ENCODE results near the gene SEC31B.
A peak's percentile ranks its signal among the peaks of the same experiment; 100 is the strongest.

SEC31B gene

DNA sequence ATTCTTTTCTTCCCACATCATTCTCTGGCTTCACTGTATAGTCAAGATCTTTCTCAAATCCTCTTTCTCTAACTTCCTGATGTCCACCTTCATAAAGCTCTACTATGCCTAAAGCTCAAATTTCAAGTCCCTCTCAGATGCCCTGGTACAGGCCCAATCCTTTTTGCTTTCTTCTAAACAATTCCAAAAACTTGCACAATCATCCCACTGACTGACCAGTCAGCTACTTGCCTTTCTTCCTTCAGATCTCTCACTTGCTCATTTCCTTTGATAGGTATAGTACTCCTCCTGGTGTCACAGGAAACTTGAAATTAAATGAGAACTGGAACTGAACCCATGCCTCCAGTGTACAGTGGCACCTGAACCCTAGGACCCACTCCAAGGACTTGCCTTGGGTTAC lies 18.2 kb downstream of the SEC31B start:
- no peak for DNase-seq (ENCODE audit: low spot score)

DNA sequence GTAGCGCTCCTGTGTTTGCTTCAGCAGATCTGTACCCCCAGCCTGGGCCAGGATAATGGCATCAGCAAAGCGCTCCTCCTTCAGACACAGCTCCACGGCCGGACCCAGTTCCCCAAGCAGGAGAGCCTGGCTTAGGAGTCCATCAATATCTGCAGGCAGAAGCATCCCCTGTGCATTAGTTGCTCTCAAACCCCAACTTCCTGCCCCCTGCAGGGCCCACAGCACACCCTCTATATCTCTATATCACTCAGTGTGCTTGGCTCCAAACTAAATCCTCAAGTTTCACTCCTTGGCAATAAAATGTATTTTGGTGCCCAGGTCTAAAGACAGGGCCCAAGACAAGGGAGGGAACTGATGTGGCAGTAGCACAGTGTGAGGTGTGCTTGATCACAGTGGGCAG lies 21.6 kb downstream of the SEC31B start:
- DNase-seq (ENCODE audit: low spot score) = no peak

DNA sequence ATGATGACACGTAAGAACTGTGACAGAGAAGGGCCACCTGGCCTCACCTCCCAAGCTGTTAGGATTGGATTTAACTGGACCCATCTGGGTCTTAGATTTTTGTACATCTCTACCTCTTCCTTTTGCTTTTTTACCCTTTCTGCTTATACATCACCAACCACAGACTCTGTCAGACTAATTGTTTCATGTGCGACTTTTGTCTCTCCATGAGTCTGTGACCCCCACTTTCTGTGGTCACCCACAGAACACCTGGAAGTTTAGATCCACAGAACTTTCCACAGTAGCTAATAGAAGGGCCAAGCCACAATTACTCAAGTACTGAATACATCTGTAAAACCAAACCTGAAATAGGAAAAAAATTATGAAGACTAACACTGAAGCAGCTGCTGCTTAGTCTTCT lies 23.1 kb downstream of the SEC31B start:
- no peak for DNase-seq (ENCODE audit: low spot score)

DNA sequence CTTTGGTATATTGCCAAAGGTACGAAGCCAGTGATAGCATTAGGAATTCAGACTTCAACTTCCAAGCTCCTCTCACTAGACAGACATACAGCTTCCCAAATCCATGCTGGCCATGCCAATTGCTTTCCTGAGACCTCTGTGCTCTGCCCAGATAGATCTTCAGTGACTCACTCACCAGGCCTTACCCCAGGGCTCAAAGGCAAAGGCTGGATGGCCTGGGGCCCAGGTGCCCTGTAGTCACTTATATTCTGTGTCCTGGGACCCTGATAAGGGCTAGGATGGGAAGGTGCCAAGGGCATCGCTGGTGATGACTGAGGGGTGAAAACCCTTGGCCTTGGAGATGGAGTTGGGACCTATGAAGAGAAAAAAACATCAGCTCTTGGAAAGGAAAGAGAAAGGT lies 29.1 kb downstream of the SEC31B start:
- DNase-seq (ENCODE audit: low spot score) = no peak

DNA sequence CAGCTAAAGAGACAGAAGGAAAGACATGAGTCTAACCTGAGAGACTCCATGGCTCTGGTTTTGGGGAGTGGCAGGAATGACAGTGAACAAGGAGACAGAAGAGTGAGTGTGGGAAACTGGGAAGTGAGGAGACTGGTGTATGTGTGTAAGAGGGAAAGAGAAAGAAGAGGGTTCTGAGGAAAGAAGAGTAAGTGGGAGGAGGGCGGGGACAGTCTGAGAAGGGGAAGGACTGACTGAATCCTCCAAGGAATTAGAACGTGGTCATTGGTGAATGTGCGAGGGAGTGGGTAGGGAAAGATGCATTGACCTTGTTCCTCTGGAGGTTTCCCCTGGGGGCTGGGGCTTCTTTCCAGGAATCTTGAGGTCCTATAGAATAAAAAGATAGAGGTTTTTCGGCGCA lies 30.3 kb downstream of the SEC31B start:
- DNase-seq (ENCODE audit: low spot score) = no peak

DNA sequence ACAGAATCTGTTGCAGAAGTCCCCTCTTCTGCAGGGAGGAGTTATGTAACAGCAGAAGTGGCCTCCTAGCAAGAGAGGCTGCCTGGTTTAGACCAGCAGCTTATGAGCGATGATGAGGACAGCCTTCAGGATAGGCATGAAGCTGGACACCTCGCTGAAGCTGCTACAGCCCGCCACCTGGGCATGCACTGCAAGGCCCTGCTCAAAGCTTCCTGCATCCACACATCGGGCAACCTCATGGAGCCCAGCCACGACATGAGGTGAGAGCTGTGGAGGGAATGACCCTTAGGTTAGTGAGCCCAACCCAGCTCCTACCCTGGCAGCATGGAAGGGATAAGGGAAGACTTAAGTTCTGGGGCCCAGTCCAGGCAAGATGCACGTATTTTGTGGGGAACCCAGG lies 32.1 kb downstream of the SEC31B start:
- DNase-seq (ENCODE audit: low spot score) = no peak

DNA sequence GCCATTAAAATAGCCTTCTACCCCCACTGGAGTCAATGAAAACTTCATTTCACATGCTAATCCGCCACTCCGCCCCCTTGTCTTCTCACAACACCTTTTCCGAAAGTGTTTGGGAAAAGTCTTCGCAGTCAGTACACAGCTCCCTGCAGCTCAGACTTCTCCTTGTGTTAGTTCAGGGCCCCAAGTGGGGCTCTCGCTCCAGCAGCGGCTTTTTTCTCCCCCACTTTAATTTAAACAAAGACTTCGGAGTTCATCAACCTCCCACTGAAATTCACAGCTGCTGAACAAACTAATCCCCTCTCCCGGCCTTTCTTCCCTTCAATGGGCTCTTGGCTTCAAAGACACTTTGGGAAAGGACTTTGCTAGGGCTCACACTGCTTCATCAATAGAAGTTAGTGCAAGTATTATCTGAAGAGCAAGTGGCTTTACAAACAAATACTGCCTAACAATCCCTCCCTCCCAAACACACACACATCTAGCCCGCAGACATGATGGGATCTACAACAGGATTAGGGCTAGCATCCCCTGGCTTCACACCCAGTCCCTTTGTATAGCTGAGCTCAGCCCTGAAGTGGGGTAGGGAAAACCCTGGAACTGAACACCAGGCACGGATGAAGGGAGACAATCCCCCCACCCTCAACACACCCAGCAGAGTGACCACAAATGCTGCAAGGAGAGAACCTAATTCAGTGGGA lies 33.7 kb downstream of the SEC31B start:
- DNase-seq (ENCODE audit: low spot score) = no peak

DNA sequence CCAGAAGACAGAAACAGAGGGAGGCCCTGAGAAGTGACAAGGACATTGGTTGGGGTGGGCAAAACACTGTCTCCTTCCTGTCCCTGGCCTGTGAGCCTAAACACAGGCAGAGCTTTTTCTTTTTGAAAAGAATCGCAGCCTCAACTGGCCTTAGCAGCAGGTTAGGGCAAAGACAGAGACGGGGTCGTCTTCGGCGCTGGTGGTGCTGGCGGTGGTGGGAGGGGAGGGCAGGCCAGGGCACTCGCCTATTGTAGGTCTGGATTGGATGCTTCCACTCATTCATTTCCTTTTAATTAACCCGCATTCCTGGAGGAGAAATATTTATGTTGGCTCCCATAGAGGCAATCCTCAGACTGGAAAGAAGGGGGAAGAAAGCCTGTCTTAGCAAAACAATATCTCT lies 34.3 kb downstream of the SEC31B start:
- DNase-seq (ENCODE audit: low spot score) = no peak

DNA sequence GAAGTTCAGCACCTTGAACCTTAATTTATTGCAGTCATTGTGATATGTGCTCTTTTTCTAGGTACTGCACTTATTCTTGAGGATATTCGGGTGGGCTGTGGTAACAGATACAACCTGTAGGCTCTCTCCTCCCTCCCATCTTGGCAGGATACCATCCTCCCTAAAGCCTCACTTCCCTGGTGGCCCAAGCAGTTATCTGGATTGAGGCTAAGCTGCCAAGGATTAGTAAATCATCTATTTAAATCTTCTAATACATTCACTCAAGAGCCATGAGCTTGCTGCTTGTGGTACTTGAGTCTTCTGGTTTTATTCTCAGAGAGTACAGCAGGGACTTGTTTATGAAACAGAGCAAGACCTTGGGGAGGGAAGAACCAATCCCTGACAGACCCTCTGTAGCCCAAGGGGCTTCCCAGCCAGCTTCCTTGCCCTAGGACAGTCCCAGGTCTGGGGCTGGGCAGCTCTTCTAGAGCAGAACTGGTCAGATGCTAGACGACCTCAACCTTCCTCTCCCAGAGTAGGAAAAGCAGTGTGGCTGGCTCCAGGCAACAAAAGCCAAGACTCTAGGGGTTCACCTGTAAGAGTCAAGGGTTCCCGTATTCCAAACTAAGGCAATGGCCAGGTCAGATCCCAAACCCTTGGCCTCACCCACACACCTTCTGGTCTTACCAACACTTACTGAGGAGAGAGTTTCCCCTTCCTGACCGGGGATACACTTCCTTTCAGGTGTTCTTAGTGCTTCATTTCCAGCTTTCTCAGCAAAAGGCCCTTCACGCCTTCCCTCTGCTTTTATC lies 35.6 kb downstream of the SEC31B start:
- DNase-seq (ENCODE audit: low spot score) = no peak

DNA sequence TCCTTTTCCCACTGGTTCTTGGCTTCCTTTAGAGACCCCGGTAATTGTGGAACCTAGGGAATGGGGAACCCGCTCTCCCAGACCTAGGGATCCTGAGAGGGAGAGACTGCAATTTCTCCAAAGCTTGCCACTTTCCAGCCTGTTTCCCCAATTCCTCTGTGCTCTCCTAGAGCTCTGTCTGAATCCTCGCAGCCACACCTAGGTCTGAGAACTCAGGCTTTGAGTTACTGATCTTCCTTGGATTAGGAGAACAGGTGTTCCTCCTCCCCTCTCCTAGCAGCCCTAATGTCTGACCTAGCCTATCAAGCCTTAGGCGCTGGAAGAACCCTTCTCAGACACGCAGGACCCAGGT lies 36.9 kb downstream of the SEC31B start:
- no peak for DNase-seq (ENCODE audit: low spot score)

DNA sequence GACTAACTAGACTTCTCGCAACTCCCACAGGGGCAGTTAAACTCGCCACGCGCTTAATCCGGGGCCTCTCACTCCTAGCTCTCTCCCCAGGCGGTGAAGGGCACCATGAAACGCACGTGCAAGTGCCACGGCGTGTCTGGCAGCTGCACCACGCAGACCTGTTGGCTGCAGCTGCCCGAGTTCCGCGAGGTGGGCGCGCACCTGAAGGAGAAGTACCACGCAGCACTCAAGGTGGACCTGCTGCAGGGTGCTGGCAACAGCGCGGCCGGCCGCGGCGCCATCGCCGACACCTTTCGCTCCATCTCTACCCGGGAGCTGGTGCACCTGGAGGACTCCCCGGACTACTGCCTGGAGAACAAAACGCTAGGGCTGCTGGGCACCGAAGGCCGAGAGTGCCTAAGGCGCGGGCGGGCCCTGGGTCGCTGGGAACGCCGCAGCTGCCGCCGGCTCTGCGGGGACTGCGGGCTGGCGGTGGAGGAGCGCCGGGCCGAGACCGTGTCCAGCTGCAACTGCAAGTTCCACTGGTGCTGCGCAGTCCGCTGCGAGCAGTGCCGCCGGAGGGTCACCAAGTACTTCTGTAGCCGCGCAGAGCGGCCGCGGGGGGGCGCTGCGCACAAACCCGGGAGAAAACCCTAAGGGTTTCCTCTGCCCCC lies 37.4 kb downstream of the SEC31B start:
- peak; percentile 65 for DNase-seq (ENCODE audit: low spot score)

DNA sequence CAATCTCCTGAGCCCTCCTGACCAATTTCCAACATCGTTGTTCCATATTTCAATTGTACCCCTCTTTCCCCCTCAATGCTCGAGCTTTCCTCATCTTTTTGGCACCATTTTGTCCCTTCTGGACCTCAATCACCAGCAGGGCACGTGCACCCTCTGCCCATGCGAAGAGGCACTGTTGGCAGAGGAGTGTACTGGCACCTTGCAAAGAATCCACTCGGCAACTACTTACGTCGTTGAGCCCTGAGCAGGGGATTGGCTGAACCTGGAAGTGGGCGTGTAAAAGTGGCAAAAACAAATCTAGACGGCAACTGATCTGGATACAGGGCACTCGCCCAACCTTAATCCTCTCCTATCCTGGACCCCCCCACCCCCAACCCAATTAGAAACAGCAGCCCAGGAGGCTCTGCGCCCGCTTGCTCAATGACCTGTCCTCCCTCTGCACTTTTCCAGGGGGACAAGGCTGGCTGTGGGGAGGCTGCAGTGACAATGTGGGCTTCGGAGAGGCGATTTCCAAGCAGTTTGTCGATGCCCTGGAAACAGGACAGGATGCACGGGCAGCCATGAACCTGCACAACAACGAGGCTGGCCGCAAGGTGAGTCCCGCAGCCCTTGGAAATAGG lies 38.1 kb downstream of the SEC31B start:
- peak; percentile 95 for DNase-seq (ENCODE audit: low spot score)

DNA sequence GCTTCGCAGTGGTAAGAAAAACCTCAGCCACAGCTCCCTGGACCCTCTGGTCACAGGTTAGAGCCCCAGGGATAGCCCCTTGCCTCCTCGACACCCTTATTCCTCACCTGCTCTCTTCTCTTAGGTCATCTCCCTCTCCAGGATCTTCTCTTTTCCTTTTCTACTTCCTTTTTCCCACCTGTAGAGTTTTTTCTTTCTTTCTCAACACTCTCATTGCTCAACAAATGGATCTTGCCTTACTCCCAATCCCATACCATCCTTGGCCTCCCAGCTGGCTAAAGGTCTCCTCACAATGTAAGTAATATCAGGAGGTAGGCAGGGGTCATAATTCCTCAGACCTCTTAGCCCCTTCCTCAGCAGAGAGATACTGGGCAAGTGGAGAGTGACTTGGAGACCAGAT lies 39.7 kb downstream of the SEC31B start:
- DNase-seq (ENCODE audit: low spot score) = no peak

DNA sequence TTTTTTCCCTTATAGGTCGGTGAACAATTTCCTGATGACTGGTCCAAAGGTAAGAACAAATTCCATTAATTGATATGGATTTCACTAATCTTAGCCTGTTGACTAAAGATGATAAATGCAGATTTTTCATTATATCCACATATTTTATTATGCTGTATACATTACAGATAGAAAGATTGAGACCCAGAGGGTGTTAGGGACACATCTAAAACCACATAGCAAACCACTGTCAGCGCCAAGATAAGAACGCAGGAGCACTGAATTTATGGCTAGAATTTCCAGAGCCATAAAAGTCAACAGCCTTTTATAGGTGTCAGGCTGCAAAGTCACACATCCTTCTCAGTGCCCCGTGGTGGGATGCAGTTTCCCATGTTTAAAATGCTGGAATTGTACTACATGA lies 40.6 kb downstream of the SEC31B start:
- no peak for DNase-seq (ENCODE audit: low spot score)

DNA sequence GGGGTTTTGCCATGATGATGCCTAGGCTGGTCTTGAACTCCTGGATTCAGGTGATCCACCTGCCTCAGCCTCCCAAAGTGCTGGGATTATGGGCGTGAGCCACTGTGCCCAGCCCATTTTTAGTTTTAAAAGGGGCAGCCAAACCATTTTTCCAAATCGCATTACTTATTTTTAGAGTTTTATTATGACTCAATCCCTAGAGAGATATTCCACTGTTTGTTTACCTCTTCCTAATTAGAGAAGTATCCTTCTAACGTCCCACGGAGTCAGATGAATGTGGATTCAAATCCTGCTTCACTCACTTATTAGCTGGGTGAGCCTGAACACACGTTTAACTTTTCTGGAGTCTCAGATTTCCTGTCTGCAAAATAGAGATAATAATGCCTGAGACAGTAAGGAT lies 41.7 kb downstream of the SEC31B start:
- DNase-seq (ENCODE audit: low spot score) = no peak

DNA sequence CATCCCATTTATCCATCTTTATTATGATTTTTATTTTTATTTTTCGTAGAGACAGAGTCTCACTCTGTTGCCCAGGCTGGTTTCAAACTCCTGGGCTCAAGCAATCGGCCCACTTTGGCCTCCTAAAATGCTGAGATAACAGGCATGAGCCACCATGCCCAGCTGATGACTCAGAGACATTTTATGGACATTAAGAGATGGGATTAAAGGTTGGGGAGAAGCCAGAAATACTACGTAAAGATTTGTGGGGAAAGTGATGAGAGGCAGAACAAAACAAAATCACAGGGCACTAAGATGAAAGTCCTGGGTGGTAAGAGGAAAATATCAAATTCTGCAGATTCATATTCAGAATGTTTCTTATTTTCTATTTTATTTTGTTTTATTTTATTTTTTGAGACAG lies 49.3 kb downstream of the SEC31B start:
- no peak for DNase-seq (ENCODE audit: low spot score)

DNA sequence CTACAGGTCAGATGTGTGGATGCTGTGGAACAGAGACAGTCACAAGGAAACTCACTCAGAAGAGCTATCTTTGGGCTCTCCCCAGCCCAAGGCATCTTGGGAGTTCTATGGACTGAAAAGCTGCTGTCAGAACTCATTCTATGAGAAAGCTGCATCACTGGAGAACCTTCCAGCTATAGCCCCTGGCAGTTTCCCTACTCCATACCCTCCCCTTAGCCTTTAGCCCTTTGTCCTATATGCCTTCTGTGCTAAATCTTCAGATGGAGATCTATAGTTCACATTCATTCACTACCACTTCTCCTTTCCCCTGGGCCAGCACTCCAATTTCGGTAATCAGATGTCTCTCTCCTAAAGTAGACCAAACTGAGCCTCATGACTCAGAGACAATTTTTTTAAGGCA lies 49.9 kb downstream of the SEC31B start:
- DNase-seq (ENCODE audit: low spot score) = no peak

DNA sequence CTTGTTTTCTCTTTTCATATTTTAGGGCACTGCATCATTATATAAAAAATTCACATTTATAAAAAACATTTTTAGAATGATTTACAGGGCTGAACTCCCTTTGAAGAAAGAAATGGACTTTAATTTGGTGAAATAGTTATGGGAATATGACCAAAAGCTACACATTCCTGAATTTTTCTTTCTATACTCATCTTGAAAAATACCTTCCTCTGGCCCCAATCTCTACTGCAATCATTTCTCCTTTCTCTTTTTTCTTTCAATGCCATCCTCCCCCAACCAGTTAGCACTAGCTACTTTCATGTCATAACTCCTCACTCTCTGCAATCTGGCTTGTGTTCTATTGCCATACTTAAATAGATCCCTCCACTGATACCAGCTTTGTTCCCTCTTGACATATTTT lies 50.7 kb downstream of the SEC31B start:
- no peak for DNase-seq (ENCODE audit: low spot score)

DNA sequence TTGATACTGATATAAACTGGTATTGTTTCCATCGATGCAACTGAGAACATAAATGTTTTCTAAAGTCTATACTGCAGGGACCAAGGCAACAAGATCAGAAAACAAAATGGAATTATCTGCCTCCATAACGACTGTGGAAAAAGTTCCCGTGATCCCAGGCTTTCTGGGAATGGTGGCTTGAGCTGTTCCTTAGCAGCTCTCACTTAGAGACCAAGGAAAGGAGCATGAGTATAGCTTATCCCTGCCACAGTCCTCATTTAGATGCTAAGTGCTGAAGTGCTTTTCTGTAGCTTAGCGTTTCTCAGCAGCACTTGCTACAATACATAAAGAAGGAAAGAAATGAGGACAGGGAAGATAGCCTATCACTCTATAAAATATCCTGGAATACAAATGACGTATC lies 51.3 kb downstream of the SEC31B start:
- DNase-seq (ENCODE audit: low spot score) = no peak

DNA sequence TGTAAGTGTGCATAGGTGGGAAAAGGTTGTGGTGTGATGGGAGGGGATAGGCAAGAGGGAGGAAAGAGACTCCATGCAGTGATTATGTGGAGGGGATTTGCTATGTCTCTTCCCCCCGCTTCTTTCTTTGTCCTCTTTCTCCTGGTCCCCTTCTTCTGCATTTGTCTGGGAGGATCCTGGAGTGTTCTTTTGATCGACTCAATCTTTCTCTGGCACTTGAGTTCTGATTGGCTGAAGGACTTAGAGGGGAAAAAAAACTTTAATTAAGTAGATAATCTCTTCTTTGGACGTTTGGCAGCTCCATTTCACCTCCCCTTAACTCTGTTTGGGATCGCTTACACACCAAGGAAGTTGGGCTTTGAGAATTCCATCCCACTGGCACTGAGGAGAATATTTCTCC lies 57.0 kb downstream of the SEC31B start, which contains the start of gene WNT8B:
Gene WNT8B (plus strand): TSS at position 301 of the 400 bp plus-strand sequence. CDS start 160 bp downstream, outside the sequence.
- no peak for DNase-seq (ENCODE audit: low spot score)

DNA sequence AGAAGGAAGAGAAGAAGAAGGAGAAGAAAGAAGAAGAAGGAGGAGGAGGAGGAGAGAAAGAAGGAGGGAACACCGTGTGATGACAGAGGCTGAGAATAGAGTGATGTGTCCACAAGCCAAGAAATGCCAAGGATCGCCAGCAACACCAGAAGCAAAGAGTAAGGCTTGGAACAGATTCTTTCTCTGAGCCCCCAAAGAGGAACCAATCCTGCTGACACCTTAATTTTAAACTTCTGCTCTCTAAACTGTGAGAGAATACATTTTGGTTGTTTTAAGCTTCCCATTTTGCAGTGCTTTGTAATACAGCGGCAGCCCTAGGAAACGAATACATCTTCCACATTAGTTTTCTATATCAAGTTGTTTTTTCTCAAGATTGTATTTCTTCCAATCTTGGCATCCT lies 70.7 kb downstream of the SEC31B start:
- DNase-seq (ENCODE audit: low spot score) = no peak

DNA sequence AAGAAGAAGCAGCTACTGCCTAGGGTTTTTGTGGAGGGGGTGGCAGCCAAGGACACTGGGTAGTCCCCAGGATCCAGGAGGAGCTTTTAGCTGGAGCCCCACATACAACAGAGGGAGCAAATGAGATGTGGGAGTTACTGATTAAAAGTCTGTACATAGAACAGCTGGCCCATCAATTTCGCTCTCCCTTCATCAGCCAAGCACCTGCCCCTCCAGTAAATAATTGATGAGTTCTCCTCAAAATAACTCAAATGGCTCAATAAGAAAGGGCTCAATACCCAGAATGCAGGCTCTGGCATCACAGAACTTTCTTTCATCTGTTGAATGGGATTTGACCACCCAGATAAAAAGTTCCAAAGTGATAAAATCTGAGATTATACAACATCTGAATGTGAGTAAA lies 72.0 kb downstream of the SEC31B start:
- no peak for DNase-seq (ENCODE audit: low spot score)

All from NAMALWA (cell line).